Amygdala (tissue), 56 donors: Measurements from ENCODE around the gene RPL34.
"Not testable (repeated sequence)": the region's sequence is repeated elsewhere in the genome, so short reads cannot be mapped to it uniquely, and the experiment has no call there.

Source experiments
- DNase-seq, 56 donors: peaks; one replicate each; lab custom pipeline; 2025; lab: John Stamatoyannopoulos, UW

Gene RPL34

DNA sequence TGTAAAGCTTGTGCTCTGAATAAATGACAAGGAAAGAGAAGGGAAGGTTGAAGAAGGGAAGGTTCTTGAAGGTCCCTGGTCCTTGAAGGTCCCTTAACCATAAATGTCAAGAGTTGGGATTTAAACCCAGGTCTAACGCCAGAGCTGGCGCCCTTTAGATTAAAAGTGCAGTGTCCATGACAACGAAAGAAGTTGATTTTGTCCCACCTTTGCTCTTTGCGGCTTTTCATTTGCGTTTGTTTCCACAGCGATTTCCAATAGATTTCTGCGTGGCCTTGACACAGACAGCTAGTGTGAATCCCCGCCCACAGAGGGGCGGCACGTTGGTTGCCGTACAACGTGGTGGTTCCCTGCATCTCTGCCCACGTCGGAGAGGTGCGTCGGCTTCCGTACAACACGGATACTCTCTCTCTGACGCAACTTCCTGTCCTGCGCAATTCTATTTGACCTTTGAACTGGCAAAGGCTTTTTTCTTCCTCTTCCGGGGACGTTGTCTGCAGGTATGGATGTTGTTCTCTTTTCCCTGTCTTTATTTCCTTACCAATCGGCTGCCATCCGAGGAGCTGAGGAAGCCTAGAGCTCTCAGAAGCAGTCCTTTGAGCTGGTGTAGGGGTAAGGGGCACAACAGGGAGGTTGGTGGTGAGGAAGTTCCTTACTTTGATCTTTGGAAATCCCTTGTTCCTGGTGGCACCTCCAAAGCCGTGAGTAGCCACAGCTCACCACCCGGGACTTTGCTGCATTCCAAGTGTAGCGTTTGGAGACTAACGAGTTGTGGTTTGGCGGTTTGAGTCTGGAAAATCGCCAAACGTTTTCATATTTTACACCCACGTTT is at the start of gene RPL34:
Gene RPL34, plus strand, starts transcription at position 476 of the 832 bp plus-strand sequence. CDS start 1,384 bp downstream, outside the sequence.
- peak; percentile 72 to 100 (median 95) for DNase-seq

GRCh38 chr4:108570993-108571569 is 49.3 kb upstream of the RPL34 start:
- DNase-seq: no peak

GRCh38 chr4:108574402-108574801 is 46.0 kb upstream of the RPL34 start:
- no peak for DNase-seq

DNA sequence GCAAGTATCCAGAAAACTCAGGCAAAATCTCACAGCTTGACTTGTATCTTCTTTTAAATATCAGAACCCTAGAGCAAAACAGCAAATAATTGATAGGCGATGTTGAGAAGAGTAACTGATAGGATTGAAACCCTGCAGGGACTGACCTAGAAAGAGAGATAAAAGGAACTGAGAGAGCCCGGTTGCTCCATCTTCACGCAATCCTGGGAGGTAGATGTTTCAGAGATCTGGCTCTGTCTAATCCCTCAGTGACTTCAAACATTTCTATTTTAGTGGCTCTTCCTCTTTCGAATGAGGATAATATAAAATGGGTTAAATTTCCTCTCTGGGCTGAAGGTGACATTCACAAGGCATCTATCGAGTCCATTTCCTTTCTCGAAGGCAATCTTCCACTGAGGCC is 39.3 kb upstream of the RPL34 start:
- no peak for DNase-seq

- DNase-seq: no peak
These were observed 33.6 kb upstream of the RPL34 start for GRCh38 chr4:108586778-108587177.

GRCh38 chr4:108588878-108589277 is 31.5 kb upstream of the RPL34 start:
- no peak for DNase-seq

DNA sequence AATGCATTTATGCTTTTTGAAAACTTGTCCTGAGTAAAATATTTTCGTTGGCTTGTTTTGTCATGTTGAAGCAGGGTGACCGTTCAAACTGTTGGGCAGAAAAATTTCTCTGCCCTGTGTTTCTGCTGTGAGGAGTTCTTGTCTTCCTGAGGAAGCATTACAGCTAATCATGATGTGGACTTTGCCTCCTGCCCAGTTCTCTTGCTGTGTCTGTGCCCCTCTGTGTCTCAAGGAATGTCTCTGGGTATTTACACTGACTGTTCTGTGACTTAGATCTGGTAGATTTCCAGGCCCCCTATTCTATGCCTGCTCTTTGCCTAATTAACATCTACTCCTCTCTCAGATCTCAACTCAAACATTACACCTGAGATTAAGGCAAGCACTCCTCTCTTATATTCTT is 30.4 kb upstream of the RPL34 start:
- DNase-seq: no peak

- no peak for DNase-seq
These were observed 29.6 kb upstream of the RPL34 start for GRCh38 chr4:108590776-108591175.

GRCh38 chr4:108592674-108592986 is 27.7 kb upstream of the RPL34 start:
- DNase-seq: no peak

GRCh38 chr4:108594296-108594695 is 26.1 kb upstream of the RPL34 start:
- not testable (repeated sequence) for DNase-seq

DNA sequence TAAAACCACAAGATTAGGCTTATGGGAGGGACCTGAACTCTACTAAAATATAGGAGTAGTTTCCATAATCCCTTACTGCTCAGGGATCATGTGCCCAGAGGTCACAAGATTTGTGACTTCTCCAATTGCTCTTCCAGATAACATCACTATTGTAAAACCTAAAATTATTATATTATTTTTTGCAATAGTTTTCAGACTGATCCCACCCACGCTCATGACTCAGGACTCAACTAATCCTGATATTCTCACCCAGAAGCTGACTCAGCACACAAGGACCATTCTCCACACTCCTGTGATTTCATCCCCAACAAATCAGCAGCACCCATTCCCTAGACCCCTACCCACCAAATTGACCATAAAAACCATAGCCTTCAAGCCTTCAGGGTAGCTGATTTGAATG is 24.0 kb upstream of the RPL34 start:
- DNase-seq: no peak

- peak in 2 of 56 donors; percentile 0 to 4 for DNase-seq
These were observed 19.3 kb upstream of the RPL34 start for GRCh38 chr4:108601106-108601505.

DNA sequence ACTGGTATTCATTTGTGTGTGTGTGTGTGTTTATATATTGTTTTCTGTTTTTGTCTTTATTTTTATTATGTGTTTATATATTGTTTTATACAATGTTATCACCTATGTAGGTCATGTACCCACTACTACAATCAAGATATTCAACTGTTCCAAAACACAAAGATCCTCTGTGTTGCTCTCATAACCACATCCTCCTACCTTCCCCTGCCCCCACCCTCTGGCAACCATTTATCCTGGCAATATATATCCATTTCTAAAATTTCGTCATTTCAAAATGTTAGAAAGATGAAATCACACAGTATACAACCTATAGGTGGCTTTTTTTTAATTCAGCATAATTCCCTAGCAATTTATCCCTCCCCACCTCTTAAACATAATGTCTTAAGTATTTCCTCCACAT is 18.8 kb upstream of the RPL34 start:
- no peak for DNase-seq

DNA sequence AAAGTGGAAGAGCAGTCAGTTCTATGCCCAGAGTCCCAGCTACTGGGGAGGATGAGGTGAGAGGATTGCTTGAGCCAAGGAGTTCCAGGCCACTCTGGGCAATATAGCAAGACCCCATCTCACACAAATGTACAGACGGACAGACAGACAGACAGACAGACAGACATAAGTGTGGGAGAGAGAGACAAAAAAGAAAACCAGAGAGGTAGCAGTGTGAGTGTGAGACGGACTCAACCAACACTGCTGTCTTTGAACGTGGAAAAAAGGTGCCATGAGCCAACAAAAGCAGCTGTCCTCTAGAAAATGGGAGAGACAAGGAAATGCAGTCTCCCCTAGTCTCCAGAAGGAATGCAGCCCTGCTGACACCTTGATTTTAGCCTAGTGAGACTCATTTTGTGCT is 18.2 kb upstream of the RPL34 start:
- no peak for DNase-seq

DNA sequence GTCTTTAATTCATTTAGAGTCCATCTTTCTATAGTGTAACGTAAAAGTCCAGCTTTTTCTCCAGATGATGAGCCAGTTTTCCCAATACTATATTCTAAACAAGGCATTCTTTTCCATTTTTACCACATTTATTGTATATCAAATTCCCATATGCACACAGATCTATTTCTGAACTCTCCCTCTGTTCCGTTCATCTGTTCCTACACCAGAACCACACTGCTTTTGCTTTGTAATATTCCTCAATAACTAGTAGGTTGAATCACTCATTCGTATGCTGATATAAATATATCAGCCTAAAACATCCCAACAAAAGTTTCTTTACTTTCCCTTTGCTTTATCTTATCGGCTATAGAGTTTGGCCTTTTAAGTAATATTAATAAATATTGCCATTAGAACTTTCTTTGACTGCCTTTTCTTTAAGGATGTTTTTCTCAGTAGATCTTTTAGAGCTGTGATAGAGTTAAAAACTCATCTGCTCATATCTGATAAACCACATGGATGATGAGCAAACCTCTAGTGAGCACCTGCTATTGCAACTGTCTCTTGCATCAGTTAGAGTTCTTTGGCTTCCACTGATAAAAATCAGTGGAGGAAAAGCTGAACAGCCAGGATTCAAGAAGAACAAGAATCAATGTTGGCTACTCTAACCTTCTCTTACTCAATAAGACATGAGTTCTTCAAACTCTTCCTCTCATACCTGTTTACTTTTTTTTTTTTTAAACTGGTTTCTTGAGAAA is 13.1 kb upstream of the RPL34 start:
- no peak for DNase-seq

DNA sequence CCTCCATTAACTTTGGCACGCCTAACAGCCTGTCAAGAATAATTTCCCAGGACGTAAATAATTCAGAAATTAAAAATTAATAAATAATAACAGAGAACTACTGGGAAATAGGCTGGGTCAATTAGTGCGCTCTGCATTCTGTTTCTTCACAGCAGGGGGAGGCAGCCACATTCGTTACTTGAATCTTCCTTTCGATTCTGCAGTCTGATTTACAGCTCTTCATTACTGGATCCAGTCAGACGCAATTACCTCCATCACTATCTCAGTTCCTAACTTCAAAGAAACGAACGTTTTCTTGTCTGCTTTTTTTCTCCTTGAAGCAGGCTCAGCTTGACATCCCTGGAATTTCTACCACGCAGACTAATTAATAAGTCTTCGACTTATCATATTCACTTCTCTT is 9.0 kb upstream of the RPL34 start:
- peak in 12 of 56 donors; percentile 1 to 35 (median 3) for DNase-seq

DNA sequence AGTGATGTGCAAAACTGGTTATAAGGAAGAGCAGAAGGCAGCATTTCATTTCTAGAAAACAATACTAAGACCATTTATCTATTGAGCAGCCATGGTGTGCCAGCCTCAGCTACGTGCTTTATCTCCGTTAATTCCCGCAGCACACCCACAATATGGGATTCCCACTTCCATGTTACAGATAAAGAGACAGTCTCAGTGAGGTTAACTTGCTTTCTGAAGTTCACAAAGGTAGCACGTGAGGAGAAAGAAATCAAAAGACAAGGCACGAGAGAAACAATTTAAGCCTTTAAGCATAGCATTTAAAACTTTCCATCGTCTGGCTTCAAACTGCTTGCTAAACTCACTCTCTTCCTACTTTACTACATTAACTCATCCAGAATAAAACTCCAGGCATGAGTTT is 8.0 kb upstream of the RPL34 start:
- no peak for DNase-seq

GRCh38 chr4:108619372-108620100 is 840 bp upstream of the RPL34 start:
- no peak for DNase-seq

GRCh38 chr4:108620933-108621905 is 843 bp downstream of the RPL34 start:
- no peak for DNase-seq

- no peak for DNase-seq
These were observed 1.6 kb downstream of the RPL34 start for GRCh38 chr4:108622022-108622421.
